Liver (tissue), 3 donors: ENCODE measurements around the gene RHOT2.

ENCODE experiments used
- GABPA ChIP-seq, 2 donors: IDR thresholded peaks in 1 of 2; conservative IDR thresholded peaks in 1 of 2; 2 replicates each; pipeline ENCODE4 v1.6.1; 2016; ENCODE audit warnings: antibody characterized with exemption in 2 of 2, mild to moderate bottlenecking in 1 of 2, moderate library complexity in 1 of 2
- JUND ChIP-seq, 2 donors: IDR thresholded peaks; 2 replicates each; pipeline ENCODE4 v1.6.1; 2016; ENCODE audit warnings: antibody characterized with exemption in 2 of 2
- RAD21 ChIP-seq, 2 donors: IDR thresholded peaks; 2 replicates each; pipeline ENCODE4 v1.6.1; 2016; ENCODE audit warnings: antibody characterized with exemption in 2 of 2, mild to moderate bottlenecking in 2 of 2
- TAF1 ChIP-seq: conservative IDR thresholded peaks from 2 replicates; pipeline ENCODE4 v1.6.1; 2016; ENCODE audit warnings: antibody characterized with exemption, mild to moderate bottlenecking
- TF ChIP-seq, protein P1 (sequence below): fragments of 150-350 bp; IDR thresholded peaks from 2 replicates; pipeline ENCODE4 v1.5.1; 2017; ENCODE audit warnings: improper control_type of control experiment, low read depth, low read length; ENCODE audit not compliant: missing input control
- donor health status: healthy.
- donor health status: healthy.

DNA sequence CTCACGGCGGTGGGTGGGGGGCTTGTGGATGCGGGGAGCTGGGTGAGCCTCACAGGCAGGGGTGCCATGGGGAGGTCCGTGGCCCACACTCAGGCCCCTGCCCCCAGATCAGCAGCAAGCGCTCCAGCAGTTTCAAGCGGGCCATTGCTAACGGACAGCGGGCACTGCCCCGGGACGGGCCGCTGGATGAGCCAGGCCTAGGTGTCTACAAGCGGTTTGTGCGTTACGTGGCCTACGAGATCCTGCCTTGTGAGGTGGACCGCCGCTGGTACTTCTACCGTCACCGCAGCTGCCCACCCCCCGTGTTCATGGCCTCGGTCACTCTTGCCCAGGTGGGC is 8.6 kb downstream of the RHOT2 start:
- TF ChIP-seq, protein P1, sequence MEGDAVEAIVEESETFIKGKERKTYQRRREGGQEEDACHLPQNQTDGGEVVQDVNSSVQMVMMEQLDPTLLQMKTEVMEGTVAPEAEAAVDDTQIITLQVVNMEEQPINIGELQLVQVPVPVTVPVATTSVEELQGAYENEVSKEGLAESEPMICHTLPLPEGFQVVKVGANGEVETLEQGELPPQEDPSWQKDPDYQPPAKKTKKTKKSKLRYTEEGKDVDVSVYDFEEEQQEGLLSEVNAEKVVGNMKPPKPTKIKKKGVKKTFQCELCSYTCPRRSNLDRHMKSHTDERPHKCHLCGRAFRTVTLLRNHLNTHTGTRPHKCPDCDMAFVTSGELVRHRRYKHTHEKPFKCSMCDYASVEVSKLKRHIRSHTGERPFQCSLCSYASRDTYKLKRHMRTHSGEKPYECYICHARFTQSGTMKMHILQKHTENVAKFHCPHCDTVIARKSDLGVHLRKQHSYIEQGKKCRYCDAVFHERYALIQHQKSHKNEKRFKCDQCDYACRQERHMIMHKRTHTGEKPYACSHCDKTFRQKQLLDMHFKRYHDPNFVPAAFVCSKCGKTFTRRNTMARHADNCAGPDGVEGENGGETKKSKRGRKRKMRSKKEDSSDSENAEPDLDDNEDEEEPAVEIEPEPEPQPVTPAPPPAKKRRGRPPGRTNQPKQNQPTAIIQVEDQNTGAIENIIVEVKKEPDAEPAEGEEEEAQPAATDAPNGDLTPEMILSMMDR = no peak
- TF ChIP-seq TAF1 (no peak), GABPA (IDR thresholded peaks at IDR 0.05 in 1 of 2, conservative IDR thresholded peaks at IDR 0.05 in 1 of 2) (no peak), JUND (IDR thresholded peaks at IDR 0.05) (no peak), RAD21 (IDR thresholded peaks at IDR 0.05) (no peak)
